Measurements from ENCODE around the gene SUGCT.
"Not testable (repeated sequence)": the region's sequence is repeated elsewhere in the genome, so short reads cannot be mapped to it uniquely, and the experiment has no call there.

SUGCT gene

DNA sequence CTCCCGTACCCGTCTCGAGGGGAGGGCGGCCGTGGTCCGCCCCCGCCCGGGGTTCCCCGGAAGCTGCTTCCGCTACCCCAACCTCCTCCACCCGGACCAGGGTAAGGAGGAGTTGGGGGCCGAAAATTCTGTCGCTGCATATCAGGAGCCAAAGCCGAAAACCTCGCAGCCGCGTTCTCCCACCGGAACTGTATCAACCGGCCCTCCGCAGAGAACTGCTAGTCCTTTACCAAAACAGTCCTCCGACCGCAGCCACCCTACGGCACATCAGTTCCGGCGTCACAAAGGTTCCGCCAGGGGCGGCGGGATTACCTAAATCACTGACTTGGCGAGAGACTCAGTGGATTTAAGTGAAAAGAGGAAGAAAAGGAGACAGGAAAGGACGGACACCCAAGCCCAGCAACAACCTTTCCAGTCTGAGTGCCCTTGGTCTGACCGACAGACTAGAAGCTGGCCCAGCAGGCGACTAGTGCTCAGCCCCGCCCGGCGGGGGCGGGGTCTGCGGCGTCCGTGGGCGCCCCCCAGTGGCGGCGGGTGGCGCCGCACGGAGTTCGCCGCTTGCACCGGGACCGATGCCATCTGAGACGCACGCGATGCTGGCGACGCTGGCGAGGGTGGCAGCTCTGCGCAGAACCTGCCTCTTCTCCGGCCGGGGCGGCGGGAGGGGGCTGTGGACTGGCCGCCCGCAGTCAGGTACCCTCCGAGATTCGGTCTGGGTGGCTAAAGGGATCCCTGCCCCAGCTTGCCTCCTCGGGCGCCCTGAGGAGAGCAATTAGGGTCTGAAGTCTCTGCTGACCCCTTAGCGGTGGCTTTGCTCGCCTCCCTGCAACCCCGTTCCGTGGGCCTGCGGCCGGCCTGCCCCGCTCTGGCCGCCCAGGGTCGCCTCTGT lies at the start of gene SUGCT, which contains the start of gene MPLKIP:
Gene SUGCT (plus strand): TSS at position 578 of the 889 bp plus-strand sequence.
Gene MPLKIP (minus strand): TSS at position 195 of the 889 bp plus-strand sequence. CDS start 55 bp downstream, at position 140.
- peak; percentile 82 for DNase-seq (ENCODE audit: low read depth)

DNA sequence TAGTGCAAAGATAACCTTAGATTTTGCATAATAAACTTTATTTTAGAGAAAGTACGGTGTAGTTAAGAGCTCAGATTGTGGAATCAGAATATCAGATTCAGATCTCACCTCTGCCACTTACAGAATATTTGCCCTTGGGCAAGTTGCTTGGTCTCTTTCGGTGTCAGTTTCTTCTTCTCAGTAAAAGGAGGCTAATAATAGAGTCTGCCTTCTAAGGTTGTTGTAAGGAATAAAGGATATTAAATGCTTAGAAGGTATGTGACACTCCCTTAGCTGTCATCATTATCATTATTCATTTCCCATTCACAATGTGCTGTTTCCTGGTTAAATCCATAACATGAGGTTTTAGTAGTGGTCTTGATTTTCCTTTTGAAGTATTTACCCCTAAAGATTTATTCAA lies 42.6 kb upstream of the SUGCT start:
- DNase-seq (ENCODE audit: low read depth) = no peak

DNA sequence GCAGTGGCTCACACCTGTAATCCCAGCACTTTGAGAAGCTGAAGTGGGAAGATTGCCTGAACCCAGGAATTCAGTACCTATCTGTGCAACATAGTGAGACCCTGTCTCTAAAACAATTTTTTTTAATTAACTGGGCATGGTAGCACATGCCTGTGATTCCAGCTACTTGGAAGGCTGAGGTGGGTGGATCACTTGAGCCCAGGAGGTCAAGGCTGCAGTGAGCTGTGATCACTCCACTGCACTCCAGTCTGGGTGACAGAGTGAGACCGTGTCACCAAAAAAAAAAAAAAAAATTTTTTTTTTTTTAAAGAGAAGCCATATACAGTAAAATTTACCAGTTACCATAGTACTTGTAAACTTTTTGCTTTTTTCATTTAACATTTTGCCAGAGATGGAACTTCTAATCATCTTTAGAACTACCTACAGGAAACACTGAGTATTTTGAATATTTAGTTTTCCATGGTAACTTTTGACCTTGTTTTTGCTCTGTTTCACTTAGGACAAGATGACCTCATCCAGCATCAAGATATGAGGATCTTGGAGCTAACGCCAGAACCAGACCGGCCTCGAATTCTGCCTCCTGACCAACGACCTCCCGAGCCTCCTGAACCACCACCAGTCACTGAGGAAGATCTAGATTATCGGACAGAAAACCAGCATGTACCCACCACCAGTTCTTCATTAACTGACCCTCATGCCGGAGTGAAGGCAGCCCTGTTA lies 41.0 kb upstream of the SUGCT start:
- DNase-seq (ENCODE audit: low read depth) = no peak

DNA sequence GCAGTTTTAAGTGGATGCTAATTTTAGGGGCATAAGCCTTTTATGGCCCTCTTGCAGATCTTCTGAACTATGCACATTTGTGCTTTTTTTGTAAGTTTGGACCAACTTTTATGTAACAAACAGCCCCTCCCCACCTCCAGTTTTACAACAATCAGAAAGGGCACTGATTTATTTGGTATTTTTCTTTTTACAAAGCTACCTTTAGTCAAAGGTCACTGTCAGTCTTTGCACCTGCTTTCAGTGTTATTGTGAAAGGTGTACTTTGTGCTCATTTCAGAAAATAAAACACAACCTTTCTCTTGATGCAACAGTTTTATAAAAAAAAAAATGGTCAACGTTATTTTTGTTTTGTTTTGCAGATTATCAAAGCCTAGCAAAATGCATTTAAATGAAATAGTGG lies 39.6 kb upstream of the SUGCT start:
- no peak for DNase-seq (ENCODE audit: low read depth)

DNA sequence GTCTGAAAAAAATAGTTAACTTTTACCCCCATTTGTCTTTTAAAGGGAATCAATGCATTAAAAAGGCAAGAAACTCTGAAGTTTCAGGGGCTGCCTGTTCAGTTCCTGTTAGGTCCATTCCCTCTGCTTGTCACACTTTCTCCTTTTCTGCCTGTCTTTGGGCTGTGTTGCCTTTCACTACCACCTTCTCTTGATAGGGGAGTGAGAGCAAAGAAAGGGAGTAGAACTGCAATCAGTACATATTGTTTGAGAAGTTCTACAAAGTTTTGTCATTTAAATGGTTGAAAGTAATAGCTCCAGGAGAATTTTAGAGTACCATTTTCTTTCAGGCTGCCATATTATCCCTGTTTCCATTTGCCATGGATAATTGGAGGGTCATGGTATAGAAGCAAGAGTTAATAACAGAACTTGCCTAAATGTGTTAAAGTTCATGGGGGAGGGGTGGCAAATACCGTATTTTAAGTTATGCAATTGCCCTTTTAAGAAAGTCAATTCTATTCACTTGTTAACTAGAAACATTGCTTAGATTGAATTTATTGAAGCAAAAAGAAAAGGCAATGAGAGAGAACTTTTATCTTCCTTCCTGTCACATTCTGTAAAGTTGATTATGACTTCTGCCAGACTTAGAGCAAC lies 39.0 kb upstream of the SUGCT start:
- DNase-seq (ENCODE audit: low read depth) = no peak

DNA sequence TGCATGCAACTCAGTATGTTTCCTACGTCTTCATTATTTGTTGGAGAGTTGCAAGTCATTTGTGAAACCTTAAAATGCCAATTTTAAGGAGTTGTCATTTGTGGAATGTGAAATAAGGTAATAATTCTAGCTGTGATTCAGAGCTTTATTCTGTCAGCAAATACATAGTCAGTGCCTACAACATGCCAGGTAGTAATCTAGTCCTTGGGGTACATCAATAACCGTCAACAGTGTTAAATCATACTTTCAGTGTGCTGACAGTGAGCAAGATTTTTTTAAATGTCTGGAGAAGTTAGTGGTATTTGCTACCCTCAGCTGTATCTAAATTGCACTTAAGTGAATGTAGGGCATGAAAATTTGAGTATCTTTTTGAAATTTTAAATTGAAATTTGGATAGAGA lies 37.1 kb upstream of the SUGCT start:
- DNase-seq (ENCODE audit: low read depth) = no peak

DNA sequence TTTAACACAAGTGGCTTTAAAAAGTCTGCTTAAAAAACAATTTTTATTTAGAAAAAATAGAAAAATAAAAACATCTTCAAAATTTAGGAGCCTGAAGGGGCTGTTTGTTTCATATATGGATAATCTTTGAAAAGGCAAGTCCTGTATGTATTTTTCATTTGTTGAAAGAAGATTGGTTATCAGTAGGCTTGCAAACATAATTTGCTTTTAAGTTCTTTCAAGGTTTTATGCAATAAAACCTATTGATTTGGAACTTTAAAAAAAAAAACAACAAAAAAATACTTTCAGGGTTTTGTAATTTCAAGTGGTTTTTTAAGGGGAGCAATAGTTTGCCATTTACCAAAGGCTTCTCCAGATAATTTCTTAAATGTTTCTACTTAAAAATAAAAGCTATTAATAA lies 36.0 kb upstream of the SUGCT start:
- DNase-seq (ENCODE audit: low read depth) = no peak

DNA sequence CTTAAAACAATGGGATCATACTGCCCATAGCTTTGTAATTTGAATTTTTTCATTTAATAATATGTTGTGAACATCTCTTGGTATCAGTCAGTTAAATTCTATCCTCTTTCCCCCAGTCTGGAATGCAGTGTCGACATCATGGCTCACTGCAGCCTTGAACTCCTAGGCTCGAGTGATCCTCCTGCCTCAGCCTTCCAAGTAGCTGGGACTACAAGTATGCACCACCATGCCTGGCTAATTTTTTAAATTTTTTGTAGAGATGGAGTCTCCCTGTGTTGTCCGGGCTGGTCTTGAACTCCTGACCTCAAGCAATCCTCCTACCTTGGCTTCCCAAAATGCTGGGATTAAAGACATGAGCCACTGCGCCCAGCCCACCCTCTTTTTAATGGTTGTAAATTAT lies 35.0 kb upstream of the SUGCT start:
- DNase-seq (ENCODE audit: low read depth) = no peak

DNA sequence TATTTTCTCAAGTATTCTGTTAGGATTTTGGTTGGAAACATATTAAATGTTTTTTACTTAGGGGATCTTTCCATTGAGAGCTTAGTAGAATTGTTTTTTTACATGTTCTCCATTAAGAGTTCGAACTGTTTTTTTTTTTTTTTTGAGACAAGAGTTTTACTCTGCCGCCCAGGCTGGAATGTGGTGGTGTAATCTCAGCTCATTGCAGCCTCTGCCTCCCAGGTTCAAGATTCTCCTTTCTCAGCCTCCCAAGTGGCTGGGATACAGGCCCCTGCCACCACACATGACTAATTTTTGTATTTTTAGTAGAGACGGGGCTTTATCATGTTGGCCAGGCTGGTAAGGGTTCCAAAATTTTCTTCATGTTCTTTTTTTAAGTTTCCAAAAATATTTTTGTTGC lies 33.6 kb upstream of the SUGCT start:
- DNase-seq (ENCODE audit: low read depth) = peak; percentile 21

DNA sequence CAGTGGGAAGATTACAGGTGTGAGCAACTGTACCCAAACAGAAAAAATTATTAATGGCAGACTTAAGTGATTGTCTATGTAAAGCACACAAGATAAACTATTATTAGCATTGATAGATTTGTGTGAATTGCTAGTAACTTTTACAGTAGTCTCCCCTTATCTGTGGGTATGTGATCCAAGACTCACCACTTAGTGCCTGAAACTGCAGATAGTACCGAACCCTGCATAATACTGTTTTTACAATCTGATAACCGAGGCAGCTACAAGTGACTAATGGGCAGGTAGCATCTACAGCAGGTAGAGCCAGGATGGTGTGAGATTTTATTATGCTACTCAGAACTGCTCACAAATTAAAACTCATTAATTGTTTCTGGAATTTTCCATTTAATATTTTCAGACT lies 31.9 kb upstream of the SUGCT start:
- no peak for DNase-seq (ENCODE audit: low read depth)

DNA sequence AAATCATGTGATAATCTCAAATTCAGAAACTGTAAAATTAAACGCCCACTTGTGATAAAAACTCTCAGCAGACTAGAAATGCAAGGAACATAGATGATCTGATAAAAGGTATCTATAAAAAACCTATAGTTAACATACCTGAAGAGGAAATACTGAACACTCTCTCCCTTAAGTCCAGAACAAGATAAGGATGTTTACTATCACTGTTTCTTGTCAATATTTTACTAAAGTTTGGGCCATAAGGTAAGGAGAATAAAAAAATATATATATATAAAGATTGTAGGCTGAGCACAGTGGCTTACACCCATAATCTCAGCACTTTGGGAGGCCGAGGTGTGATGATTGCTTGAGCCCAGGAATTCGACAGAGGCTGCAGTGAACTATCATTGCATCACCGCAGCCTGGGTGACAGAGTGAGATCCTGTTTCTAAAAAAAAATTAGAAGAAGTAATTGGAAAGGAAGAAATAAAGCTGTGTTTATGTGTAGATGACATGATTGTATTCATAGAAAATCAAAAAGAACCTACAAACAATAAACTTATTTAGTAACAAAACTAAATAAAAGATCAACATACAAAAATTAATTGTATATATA lies 28.8 kb upstream of the SUGCT start:
- DNase-seq (ENCODE audit: low read depth) = peak; percentile 20

DNA sequence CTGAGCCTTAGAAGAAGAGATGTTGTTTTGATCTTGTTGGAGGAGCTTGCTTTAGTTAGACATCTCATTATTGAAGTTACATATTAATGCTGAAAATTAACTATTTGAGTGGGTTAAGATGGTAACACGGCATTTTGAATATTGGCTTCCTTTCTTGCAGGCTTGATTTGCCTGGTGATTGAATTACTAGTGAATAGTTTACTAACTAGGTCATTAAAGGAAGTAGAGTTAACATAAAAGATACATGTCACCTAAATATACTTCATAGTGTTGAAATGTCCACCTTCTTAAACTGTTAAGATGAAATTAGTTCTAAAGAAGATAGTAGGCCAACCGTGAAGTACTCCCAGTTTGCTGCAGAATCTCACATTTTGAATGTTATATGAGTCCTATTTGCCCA lies 18.9 kb upstream of the SUGCT start:
- no peak for DNase-seq (ENCODE audit: low read depth)

DNA sequence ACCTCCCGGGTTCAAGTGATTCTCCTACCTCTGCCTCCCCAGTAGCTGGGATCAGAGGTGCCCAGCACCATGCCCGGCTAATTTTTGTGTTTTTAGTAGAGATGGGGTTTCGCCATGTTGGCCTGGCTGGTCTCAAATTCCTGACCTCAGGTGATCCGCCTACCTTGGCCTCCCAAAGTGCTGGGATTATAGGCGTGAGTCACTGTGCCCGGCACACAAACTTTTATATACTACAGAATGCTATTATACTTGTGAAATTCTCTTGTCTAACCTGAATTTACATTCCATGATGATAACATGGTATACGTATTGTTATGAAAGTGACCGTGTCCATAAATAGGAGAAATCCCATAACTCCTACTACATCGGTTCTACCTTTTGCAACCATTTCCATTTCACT lies 17.6 kb upstream of the SUGCT start:
- DNase-seq (ENCODE audit: low read depth) = peak; percentile 33

DNA sequence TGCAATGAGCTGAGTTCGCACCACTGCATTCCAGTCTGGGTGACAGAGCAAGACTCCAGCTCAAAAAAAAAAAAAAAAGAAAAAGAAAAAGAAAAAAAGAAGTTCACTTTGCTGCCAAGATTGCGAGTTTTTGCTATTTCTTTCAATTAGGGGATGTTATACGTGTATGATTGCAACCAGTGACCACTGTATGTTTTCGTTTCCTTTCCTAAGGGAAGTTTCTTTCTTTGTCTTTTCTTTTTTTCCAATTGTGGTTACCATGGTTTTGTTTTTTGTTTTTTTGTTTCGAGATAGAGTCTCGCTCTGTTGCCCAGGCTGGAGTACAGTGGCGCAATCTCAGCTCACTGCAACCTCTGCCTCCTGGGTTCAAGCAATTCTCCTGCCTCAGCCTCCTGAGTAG lies 16.6 kb upstream of the SUGCT start:
- DNase-seq (ENCODE audit: low read depth) = not testable (repeated sequence)

DNA sequence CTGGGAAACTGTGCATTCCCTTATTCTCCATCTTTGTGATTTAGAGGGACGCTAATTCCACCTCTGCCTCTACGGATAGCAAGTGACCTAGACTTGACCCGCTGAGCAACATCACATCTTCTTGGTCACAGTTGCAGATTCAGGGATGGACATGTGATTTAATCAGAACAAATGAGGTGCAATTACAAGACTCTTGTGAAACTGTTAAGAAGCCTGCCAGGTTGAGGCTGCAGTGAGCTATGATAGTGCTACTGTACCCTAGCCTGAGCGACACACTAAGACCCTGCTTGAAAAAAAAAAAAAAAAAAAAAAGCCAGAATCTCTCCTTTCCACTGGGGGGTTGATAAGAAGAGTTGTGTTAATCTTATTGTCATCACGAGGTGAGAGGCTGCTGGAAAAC lies 14.8 kb upstream of the SUGCT start:
- no peak for DNase-seq (ENCODE audit: low read depth)

DNA sequence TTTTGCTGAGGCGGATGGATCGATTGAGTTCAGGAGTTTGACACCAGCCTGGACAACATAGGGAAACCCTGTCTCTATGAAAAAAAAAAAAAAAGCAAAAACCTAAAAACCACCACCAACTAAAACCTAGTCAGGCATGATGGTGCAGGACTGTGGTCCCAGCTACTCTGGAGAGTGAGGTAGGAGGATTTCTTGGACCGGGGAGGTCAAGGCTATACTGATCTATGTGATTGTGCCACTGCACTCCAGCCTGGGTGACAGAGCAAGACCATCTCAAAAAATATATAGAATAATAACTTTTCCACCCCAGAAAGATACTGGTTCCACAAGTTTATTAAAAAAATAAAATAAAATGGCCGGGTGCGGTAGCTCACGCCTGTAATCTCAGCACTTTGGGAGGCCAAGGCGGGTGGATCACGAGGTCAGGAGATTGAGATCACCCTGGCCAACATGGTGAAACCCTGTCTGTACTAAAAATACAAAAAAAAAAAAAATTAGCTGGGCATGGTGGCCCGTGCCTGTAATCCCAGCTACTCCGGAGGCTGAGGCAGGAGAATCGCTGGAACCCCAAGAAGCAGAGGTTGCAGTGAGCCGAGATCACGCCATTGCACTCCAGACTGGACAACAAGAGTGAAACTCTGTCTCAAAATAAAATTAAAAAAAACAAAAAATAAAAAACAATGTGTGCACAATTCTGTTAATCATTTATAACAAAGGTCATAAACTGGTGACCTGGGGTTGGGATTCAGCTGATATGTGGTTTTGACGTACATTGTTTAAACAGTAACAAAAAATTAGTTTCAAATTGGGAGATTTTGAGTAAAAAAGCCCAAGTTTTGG lies 12.5 kb upstream of the SUGCT start:
- not testable (repeated sequence) for DNase-seq (ENCODE audit: low read depth)

DNA sequence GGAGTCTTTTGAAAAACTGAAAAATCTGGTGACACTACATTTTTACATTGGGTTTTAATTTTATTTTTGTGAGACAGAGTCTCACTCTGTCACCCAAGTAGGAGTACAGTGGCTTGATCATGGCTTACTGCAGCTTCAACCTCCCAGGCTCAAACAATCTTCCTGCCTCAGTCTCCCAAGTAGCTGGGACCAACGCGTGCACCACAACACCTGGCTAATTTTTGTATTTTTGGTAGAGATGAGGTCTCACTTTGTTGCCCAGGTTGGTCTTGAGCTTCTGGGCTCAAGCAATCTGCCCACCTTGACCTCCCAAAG lies 11.9 kb upstream of the SUGCT start:
- no peak for DNase-seq (ENCODE audit: low read depth)

DNA sequence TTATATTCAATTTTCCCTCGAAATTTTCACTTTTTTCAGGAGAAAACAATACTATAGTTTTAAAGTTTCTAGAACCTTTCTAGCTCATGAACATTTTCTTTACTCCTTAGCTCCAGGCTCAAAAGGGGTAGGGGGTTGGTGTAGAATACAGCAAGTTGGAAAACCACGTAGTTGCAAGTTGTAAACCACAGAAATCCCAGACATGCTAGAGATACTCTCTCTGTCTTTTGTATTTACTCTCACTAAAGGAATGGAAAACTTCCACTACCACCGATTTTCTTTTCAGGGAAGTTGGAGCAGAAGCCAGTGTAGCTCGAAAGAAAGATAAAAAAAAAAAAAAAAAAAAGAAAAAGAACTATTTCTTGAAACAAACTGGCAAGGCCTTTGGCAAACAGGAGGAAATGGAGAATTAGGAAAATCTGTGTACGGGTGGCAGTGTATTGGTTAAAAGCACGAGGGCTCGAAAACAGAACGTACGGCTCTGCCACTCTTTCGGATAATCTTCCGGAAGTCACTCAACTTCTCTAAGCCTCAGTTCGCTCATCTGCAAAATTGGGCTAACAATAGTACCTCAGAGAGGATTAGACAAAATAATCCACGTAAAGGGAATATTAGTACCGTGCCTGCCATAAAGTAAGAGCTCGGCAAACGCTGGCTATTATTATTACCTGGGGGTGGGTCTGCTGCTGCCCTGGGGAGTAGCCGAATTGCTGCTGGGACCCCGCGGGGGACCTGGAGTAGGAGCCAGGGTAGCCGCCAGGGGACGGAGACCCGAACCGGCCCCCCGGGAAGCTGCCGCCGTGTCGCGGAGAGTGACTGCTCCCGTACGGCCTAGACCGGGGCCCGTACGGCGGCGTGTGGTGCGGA lies 1.0 kb upstream of the SUGCT start:
- peak; percentile 35 for DNase-seq (ENCODE audit: low read depth)

DNA sequence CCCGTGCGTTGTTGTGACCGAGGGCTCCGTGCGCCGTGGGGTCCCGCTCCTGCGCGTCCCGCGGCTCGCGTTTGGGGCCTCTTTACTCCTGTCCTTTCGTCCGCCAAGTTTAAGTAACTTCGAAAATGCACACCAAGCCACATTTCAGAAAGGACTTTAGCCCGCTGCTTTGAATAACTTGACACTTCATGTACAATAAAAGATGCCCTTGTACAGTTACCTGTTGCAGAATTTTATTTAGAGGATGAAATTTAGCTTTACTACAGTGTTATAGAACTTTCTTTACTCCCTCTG lies 459 bp downstream of the SUGCT start:
- DNase-seq (ENCODE audit: low read depth) = peak; percentile 8

DNA sequence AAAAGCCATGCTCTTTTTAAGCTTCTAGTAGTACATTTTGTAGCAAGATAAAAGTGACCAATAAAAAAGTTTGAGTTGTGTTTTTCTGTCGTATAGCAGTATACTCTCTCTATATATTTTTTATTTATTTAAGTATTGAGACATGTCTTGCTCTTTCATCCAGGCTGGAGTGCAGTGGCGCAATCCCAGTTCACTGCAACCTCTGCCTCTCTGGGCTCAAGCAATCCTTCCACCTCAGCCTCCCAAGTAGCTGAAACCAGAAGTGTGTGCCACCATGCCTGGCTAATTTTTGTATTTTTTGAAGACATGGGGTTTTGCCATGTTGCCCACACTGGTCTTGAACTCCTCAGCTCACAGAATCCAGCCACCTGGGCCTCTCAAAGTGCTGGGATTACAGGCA lies 2.8 kb downstream of the SUGCT start:
- no peak for DNase-seq (ENCODE audit: low read depth)

DNA sequence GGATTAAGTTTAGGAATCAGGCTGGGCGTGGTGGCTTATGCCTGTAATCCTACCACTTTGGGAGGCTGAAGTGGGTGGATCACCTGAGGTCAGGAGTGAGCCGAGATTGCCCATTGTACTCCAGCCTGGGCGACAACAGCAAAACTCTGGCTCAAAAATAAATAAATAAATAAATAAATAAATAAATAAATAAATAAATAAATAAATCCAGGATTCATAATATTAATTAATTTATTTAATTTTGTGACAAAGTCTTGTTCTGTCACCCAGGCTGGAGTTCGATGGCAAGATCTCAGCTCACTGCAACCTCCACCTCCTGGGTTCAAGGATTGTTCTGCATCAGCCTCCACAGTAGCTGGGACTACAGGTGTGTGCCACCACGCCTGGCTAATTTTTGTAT lies 4.2 kb downstream of the SUGCT start:
- DNase-seq (ENCODE audit: low read depth) = no peak

All from iris pigment epithelial cell (primary cell).